Heart left ventricle (tissue), 16 donors: ENCODE data around the gene SOHLH1. TPM values are rescaled to one million over a fixed set of nuclear protein-coding genes. Genes with fewer than 3 reads are reported as not detected.

Experiments used
- ATAC-seq, 4 donors: fragments of 200-7000 bp; cut with Tn5 transposase; one replicate each; pipeline ENCODE4 v1.9.1; 2020 to 2022; ENCODE audit warnings: moderate library complexity in 4 of 4, mild to moderate bottlenecking in 3 of 4, moderate number of reproducible peaks in 1 of 4
- DNase-seq, 5 donors: peaks; one replicate each; pipeline ENCODE4 v3.0.0-alpha.2; 2020
- H3K27ac ChIP-seq, 12 donors: fragments of 200-600 bp; sonication (generic) in 4 of 12; one replicate each; pipeline versions ENCODE4 v1.5.0 to v1.8.0; 2016 to 2022; ENCODE audit warnings: mild to moderate bottlenecking in 2 of 12
- H3K27me3 ChIP-seq, 9 donors: fragments of 200-600 bp; sonication (generic) in 2 of 9; one replicate each; pipeline versions ENCODE4 v1.5.1 to v1.8.0; 2016 to 2022; ENCODE audit warnings: mild to moderate bottlenecking in 3 of 9
- H3K36me3 ChIP-seq, 9 donors: fragments of 200-600 bp; sonication (generic) in 2 of 9; one replicate each; pipeline versions ENCODE4 v1.5.0 to v1.8.0; 2018 to 2022; ENCODE audit warnings: mild to moderate bottlenecking in 2 of 9
- H3K4me1 ChIP-seq, 12 donors: fragments of 200-600 bp; sonication (generic) in 4 of 12; one replicate each; pipeline versions ENCODE4 v1.5.0 to v1.8.0; 2016 to 2022; ENCODE audit warnings: mild to moderate bottlenecking in 3 of 12
- H3K4me3 ChIP-seq, 12 donors: fragments of 200-600 bp; sonication (generic) in 4 of 12; one replicate each; pipeline versions ENCODE4 v1.5.0 to v1.8.0; 2017 to 2022; ENCODE audit warnings: mild to moderate bottlenecking in 9 of 12, moderate library complexity in 4 of 12
- H3K9me3 ChIP-seq, 12 donors: fragments of 200-600 bp; sonication (generic) in 4 of 12; one replicate each; pipeline versions ENCODE4 v1.5.0 to v1.8.0; 2016 to 2022; ENCODE audit warnings: mild to moderate bottlenecking in 1 of 12
- POLR2A ChIP-seq, 2 donors: fragments of 450-650 bp; IDR thresholded peaks; one replicate each; pipeline ENCODE4 v1.6.1; 2017; ENCODE audit warnings: antibody characterized with exemption in 2 of 2, mild to moderate bottlenecking in 2 of 2, moderate library complexity in 2 of 2
- WGBS, 4 donors: extraction: QIAGEN DNeasy Blood & Tissue Kit in 2 of 4; methylation state at CpG; one replicate each; pipeline versions ENCODE4 v1.1.5 to v1.1.7; 2013 to 2018; 5-methylcytosine and 5-hydroxymethylcytosine counted together
- intact Hi-C, 10 donors: fragments of 100-400 bp; cut with DNase I; formaldehyde crosslinking; loops; one replicate each; pipeline versions ENCODE4 v1.11.1 to v1.14.2; 2022
- polyA plus RNA-seq, 2 donors: library from polyadenylated mRNA; stranded (reverse); fragments of 200-250 nt; gene quantifications; one replicate each; pipeline ENCODE4 v1.2.3, GENCODE V29; 2013
- total RNA-seq, 9 donors: library from RNA; depleted of rRNA in 2 of 9; stranded (reverse); fragments of >200 nt in 2 of 9; fragmentation: NEBNext Ultra II Directional in 3 of 9; extraction: Animal tissue kit (Norgen Biotek cat#: 25700) in 3 of 9; gene quantifications; one replicate each; pipeline versions ENCODE4 v1.1.0 to v1.2.4, GENCODE V29; 2016 to 2023
- TF ChIP-seq, protein P1 (sequence below), 12 donors: fragments of 200-600 bp; sonication (generic) in 4 of 12; IDR thresholded peaks; one replicate each; pipeline versions ENCODE4 v1.5.0 to v1.8.0; 2018 to 2022; ENCODE audit warnings: antibody characterized with exemption in 12 of 12, mild to moderate bottlenecking in 5 of 12
- donor health status: ischemic (EF 13 %, LVEDD 7.1; RV severe dilation, severe dysfunction).
- donor health status: healthy with polysubstance abuse.
- donor health status: DM: no; HTN: yes; CAD: no.
- donor health status: DM: no; HTN: no; CAD: no.
- donor health status: ischemic (EF 25% LVEDD 6.9; RV normal size, moderate dysfunction).
- donor health status: ischemic (EF 25% LVEDD 5.7; RV mildly dilated, moderate dysfunction).
- donor health status: healthy.
- donor health status: DM: yes; HTN: yes; CAD: no.
- donor health status: ischemic (EF 35%, LVEDD 5.7; RV mildly dilated, moderate dysfunction).
- donor health status: nonischemic (EF 11% LVEDD 7.7; RV severe dilation, severe dysfunction).
- donor health status: DM: yes; HTN: yes; CAD: no.
- donor health status: PGD.
- donor health status: ischemic (EF 29% LVEDD 5.4; RV normal size, mild dysfunction).
- donor health status: nonischemic (EF 23%, LVEDD 6.1; RV moderate dilation, normal function).

The SOHLH1 gene
- total and polyA plus RNA-seq, 11 donors, result not detected

DNA sequence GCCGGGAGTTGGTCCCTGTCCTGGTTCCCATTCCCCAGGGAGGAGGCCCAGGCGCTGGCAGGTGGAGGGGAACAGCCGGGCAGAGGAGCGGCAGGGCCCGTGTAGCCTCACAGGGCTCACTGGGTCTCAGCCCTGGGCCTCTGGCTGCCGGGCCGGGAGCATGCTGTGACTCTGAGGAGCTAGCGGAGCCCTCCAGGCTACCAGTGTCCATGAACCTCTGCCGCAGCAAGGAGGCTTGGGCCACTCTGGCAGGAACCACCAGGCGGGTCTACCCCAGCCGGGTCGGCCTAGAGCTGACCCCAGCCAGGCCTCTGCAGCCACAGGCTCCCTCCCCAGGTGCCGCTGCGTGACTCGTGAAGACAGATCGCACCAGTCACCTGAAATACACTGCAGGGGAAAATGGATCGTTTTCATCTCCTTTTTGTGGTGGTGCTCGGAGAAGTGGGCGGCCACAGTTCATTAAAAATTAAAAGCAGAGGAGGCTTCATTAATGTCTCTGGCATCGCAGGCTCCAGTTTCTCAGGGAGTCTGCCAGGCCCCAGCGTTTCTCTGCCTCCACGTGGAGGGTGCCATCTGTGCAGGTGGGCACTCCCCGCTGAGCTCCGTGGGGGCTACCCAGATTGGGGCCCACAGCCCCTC lies 46.5 kb upstream of the SOHLH1 start:
- TF ChIP-seq, protein P1, sequence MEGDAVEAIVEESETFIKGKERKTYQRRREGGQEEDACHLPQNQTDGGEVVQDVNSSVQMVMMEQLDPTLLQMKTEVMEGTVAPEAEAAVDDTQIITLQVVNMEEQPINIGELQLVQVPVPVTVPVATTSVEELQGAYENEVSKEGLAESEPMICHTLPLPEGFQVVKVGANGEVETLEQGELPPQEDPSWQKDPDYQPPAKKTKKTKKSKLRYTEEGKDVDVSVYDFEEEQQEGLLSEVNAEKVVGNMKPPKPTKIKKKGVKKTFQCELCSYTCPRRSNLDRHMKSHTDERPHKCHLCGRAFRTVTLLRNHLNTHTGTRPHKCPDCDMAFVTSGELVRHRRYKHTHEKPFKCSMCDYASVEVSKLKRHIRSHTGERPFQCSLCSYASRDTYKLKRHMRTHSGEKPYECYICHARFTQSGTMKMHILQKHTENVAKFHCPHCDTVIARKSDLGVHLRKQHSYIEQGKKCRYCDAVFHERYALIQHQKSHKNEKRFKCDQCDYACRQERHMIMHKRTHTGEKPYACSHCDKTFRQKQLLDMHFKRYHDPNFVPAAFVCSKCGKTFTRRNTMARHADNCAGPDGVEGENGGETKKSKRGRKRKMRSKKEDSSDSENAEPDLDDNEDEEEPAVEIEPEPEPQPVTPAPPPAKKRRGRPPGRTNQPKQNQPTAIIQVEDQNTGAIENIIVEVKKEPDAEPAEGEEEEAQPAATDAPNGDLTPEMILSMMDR (IDR thresholded peaks at IDR 0.05), result no peak
- no peak for TF ChIP-seq POLR2A (IDR thresholded peaks at IDR 0.05)
- Histone ChIP-seq H3K4me3 (no peak overlapping the region), H3K9me3 (no peaks in the 10 kb centered on the region), H3K36me3 (no peaks in the 10 kb centered on the region), H3K4me1 (peaks cover 0 to 16% (median 4%) of the 10 kb centered on the region in 12 donors), H3K27ac (no peak overlapping the region), H3K27me3 (peaks cover 0 to 11% (median 0%) of the 10 kb centered on the region in 9 donors)
- DNase-seq (no peak), ATAC-seq (no peak)
- 83 to 90% (median 86%) methylated on average over 19 to 24 of the region's 24 CpGs for WGBS, 4 donors
- intact Hi-C loops, result no loop called here

GRCh38 chr9:135745189-135745588 lies 45.9 kb upstream of the SOHLH1 start:
- ATAC-seq, result no peak
- H3K36me3 ChIP-seq, result no peaks in the 10 kb centered on the region
- H3K4me3 ChIP-seq, result no peak overlapping the region
- H3K4me1 ChIP-seq, result peaks cover 0 to 16% (median 4%) of the 10 kb centered on the region in 12 donors
- DNase-seq, result no peak
- no peak overlapping the region for H3K27ac ChIP-seq
- no peaks in the 10 kb centered on the region for H3K9me3 ChIP-seq
- TF ChIP-seq, protein P1 (IDR thresholded peaks at IDR 0.05), result no peak
- no peak for TF ChIP-seq POLR2A (IDR thresholded peaks at IDR 0.05)
- H3K27me3 ChIP-seq, result peaks cover 0 to 7% (median 0%) of the 10 kb centered on the region in 9 donors
- intact Hi-C loops, result no loop called here
- WGBS, 4 donors, result 78 to 87% (median 84%) methylated on average over 11 to 21 of the region's 21 CpGs

DNA sequence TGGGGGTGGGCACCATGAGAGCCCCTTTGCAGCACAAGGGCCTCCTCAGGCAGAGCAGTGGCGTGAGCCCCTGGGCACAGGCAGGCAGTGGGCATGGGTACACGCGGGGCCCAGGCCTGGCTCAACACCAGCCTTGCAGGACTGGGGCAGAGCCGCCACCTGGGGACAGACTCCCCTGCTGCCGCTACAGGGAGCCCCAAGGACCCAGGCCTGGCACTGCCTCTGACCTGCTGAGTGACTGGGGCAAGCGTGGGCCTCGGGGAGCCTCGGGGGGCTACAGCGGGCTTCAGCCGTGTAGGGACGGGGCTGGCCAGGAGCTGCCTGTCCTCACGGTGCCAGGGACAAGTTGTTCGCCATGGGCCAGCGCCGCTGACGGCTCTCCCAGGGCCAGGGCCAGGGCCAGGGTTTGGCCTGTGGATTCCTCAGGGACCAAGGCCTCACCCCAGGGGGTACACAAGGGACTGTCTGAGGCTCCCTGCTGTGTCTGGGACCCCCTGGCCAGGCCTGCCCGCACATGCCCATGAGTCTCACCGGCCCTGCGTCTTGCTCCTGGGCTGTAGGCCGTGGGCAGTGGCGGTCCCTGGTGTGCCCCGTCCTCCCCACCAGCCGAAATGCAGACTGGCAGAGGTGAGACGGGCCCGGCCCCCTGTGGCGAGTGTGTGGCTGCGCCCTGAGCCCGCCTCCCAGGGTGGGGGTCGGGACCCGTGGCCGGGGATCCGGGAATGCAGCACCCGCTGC lies 45.2 kb upstream of the SOHLH1 start:
- intact Hi-C loops, result no loop called here
- H3K27me3 ChIP-seq, result peaks cover 0 to 5% (median 0%) of the 10 kb centered on the region in 9 donors
- H3K4me3 ChIP-seq, result no peak overlapping the region
- TF ChIP-seq POLR2A (IDR thresholded peaks at IDR 0.05), result no peak
- TF ChIP-seq, protein P1 (IDR thresholded peaks at IDR 0.05), result no peak
- ATAC-seq (peak in 3 of 4 donors; percentile 3 to 38 (median 10)), DNase-seq (no peak)
- 80 to 90% (median 83%) methylated on average over 22 to 33 of the region's 33 CpGs for WGBS, 4 donors
- H3K36me3 ChIP-seq, result no peaks in the 10 kb centered on the region
- peak overlapping the region in 6 of 12 donors; percentile 12 to 74 (median 59) for H3K27ac ChIP-seq
- peaks cover 0 to 16% (median 4%) of the 10 kb centered on the region in 12 donors for H3K4me1 ChIP-seq
- H3K9me3 ChIP-seq, result no peaks in the 10 kb centered on the region
